ENCODE results near the gene LRSAM1.

DNA sequence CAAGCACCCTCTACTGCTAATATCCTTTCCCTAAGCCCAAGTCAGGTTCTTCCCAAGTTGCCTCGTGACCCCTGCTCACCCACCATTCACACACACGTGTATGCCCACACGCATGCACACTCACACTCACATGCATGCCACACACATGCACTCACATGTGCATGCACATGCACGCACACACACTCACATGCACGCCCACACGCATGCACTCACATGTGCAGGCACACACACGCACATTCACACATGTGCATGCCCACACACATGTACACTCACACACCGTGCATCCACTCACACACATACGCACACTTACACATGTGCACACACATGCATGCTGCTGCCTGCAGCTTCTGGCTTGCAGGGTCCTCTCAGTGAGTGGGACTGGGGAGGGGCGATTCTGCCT, 97.9 kb downstream of the LRSAM1 start:
- TF ChIP-seq, protein P1, sequence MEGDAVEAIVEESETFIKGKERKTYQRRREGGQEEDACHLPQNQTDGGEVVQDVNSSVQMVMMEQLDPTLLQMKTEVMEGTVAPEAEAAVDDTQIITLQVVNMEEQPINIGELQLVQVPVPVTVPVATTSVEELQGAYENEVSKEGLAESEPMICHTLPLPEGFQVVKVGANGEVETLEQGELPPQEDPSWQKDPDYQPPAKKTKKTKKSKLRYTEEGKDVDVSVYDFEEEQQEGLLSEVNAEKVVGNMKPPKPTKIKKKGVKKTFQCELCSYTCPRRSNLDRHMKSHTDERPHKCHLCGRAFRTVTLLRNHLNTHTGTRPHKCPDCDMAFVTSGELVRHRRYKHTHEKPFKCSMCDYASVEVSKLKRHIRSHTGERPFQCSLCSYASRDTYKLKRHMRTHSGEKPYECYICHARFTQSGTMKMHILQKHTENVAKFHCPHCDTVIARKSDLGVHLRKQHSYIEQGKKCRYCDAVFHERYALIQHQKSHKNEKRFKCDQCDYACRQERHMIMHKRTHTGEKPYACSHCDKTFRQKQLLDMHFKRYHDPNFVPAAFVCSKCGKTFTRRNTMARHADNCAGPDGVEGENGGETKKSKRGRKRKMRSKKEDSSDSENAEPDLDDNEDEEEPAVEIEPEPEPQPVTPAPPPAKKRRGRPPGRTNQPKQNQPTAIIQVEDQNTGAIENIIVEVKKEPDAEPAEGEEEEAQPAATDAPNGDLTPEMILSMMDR (IDR thresholded peaks at IDR 0.05; ENCODE audit: borderline replicate concordance, extremely low read depth, low read length, poor library complexity, severe bottlenecking): no peak
- no peak for TF ChIP-seq EZH2 (IDR thresholded peaks at IDR 0.05; ENCODE audit: borderline replicate concordance, low read depth, low read length, severe bottlenecking)

Data from DND-41 (cell line).